Neuronal stem cell (in vitro differentiated cells): ENCODE results near the gene VEZF1.

Source experiments
- DNase-seq: peaks from one replicate; pipeline ENCODE4 v3.0.0-alpha.2; 2013; ENCODE audit warnings: low spot score
- H2AFZ ChIP-seq: one replicate; pipeline ENCODE4 v1.6.1; 2013; ENCODE audit warnings: mild to moderate bottlenecking, low read length, inconsistent platforms
- H2AK5ac ChIP-seq: 2 replicates; pipeline ENCODE4 v1.6.1; 2013; ENCODE audit warnings: low read depth, mild to moderate bottlenecking, inconsistent platforms, low read length, moderate library complexity, mixed read lengths
- H2BK120ac ChIP-seq: 2 replicates; pipeline ENCODE4 v1.6.1; 2013; ENCODE audit warnings: low read depth, mild to moderate bottlenecking, inconsistent platforms, low read length, moderate library complexity, mixed read lengths
- H2BK12ac ChIP-seq: one replicate; pipeline ENCODE4 v1.6.1; 2013; ENCODE audit warnings: low read length, inconsistent platforms
- H2BK15ac ChIP-seq: 2 replicates; pipeline ENCODE4 v1.6.1; 2013; ENCODE audit warnings: mild to moderate bottlenecking, low read length, inconsistent platforms, mixed read lengths
- H2BK5ac ChIP-seq: one replicate; pipeline ENCODE4 v1.6.1; 2013; ENCODE audit warnings: inconsistent platforms, mild to moderate bottlenecking, low read length, moderate library complexity
- H3K14ac ChIP-seq: one replicate; pipeline ENCODE4 v1.6.1; 2013; ENCODE audit warnings: low read length, inconsistent platforms
- H3K18ac ChIP-seq: 2 replicates; pipeline ENCODE4 v1.6.1; 2013; ENCODE audit warnings: low read length, inconsistent platforms
- H3K23ac ChIP-seq: 2 replicates; pipeline ENCODE4 v1.6.1; 2013; ENCODE audit warnings: low read depth, mild to moderate bottlenecking, mixed read lengths, low read length, inconsistent platforms; ENCODE audit not compliant: poor library complexity
- H3K27ac ChIP-seq: replicated peaks from 3 replicates; pipeline ENCODE4 v1.5.1; 2013; ENCODE audit warnings: low read length, inconsistent platforms
- H3K27me3 ChIP-seq, 3 experiments: 2 replicates each; pipeline ENCODE4 v1.6.1; 2013; ENCODE audit warnings: low read length in 3 of 3, mild to moderate bottlenecking in 2 of 3, inconsistent platforms in 1 of 3, low read depth in 1 of 3, mixed read lengths in 1 of 3, moderate library complexity in 1 of 3; ENCODE audit not compliant: control insufficient read depth in 3 of 3, insufficient read depth in 3 of 3
- H3K36me3 ChIP-seq, 2 donors: replicated peaks in 1 of 2; 2 replicates each; pipeline ENCODE4 v1.6.1; 2013; ENCODE audit warnings: low read length in 2 of 2; ENCODE audit not compliant: control insufficient read depth in 2 of 2, insufficient read depth in 2 of 2
- H3K4ac ChIP-seq: 2 replicates; pipeline ENCODE4 v1.6.1; 2013; ENCODE audit warnings: inconsistent platforms, mild to moderate bottlenecking, low read length, moderate library complexity
- H3K4me1 ChIP-seq, 2 donors: 1 replicate in 1 of 2; 2 replicates in 1 of 2; pipeline ENCODE4 v1.6.1; 2013; ENCODE audit warnings: low read length in 2 of 2, low read depth in 1 of 2; ENCODE audit not compliant: control insufficient read depth in 2 of 2, insufficient read depth in 1 of 2
- H3K4me2 ChIP-seq: one replicate; pipeline ENCODE4 v1.6.1; 2013; ENCODE audit warnings: mild to moderate bottlenecking, low read length, inconsistent platforms; ENCODE audit not compliant: insufficient read depth, poor library complexity, severe bottlenecking
- H3K4me3 ChIP-seq, 2 donors: 2 replicates each; pipeline ENCODE4 v1.5.1; 2013; ENCODE audit warnings: low read length in 2 of 2, mild to moderate bottlenecking in 2 of 2, inconsistent platforms in 1 of 2, moderate library complexity in 1 of 2
- H3K79me1 ChIP-seq: one replicate; pipeline ENCODE4 v1.6.1; 2013; ENCODE audit warnings: low read depth, mild to moderate bottlenecking, inconsistent platforms, low read length, moderate library complexity
- H3K9ac ChIP-seq: one replicate; pipeline ENCODE4 v1.6.1; 2013; ENCODE audit warnings: mild to moderate bottlenecking, low read depth, low read length, inconsistent platforms; ENCODE audit not compliant: poor library complexity
- H3K9me3 ChIP-seq, 2 donors: replicated peaks in 1 of 2; 2 replicates each; pipeline versions ENCODE3 to v1.6.1; 2013; ENCODE audit warnings: low read length in 2 of 2, mild to moderate bottlenecking in 2 of 2, inconsistent platforms in 1 of 2, low read depth in 1 of 2, mixed read lengths in 1 of 2, moderate library complexity in 1 of 2; ENCODE audit not compliant: control insufficient read depth in 2 of 2, insufficient read depth in 1 of 2
- H4K8ac ChIP-seq: one replicate; pipeline ENCODE4 v1.6.1; 2013; ENCODE audit warnings: low read depth, mild to moderate bottlenecking, inconsistent platforms, low read length, moderate library complexity
- H4K91ac ChIP-seq: one replicate; pipeline ENCODE4 v1.6.1; 2013; ENCODE audit warnings: low read length, low read depth, mild to moderate bottlenecking, inconsistent platforms; ENCODE audit not compliant: poor library complexity
- WGBS, 2 donors: extraction: QIAGEN DNeasy Blood & Tissue Kit; methylation state at CpG; one replicate each; pipeline ENCODE4 v1.1.7; 2013; ENCODE audit warnings: missing lambda C conversion rate in 2 of 2, mixed read lengths in 1 of 2; ENCODE audit not compliant: insufficient read length in 2 of 2, insufficient replicate concordance in 1 of 2; ENCODE audit errors: extremely low coverage in 2 of 2; 5-methylcytosine and 5-hydroxymethylcytosine counted together

Gene VEZF1

DNA sequence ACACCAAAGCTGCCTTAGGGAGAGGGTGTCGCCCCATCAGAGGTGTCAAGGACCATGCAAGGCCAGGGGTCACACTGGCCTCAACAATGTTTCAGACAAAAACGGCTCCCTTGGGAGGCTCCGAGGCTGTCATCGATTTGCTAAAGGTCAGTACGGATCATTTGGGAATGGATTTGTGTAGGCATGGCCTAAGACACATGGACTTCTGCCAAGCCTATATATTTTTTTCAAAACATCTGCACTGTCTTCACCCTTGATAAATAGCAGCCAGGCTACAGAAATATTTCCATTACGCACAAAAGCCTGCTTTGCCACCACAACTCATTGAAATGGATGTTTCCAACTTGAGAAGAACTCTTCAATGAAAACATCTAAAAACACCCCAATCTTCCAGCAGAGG, 43.1 kb downstream of the VEZF1 start:
- Histone ChIP-seq H3K4me3 (no peak overlapping the region), H3K4ac (no peak overlapping the region)
- WGBS, 2 donors: no CpG with 5 or more reads among the region's 6 CpGs

DNA sequence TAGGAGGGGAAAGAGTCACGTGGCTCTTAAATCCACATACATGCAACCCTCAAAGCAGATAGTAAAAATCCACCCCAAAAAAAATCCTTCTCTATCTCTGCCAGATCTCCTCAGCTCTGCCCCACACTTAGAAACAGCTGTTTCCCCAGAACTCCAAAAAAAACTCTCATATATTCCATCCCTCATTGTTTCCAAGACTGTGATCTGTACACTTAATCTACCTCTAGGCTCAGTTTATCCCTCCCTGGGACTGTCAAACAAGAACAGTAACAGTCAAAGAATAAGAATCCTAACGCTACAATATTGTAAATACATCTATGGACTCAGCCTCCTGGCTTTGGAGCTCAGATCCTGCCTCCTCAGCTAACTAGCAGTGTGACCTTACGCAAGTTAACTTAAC, 44.4 kb downstream of the VEZF1 start:
- Histone ChIP-seq H4K91ac (no peak overlapping the region), H3K9ac (no peak overlapping the region), H2BK12ac (no peak overlapping the region), H3K36me3 (peaks cover 0 to 3% of the 10 kb centered on the region in 2 donors), H3K79me1 (no peaks in the 10 kb centered on the region), H3K4me3 (no peak overlapping the region), H3K4me2 (no peak overlapping the region), H3K27ac (no peak overlapping the region), H2BK120ac (no peak overlapping the region), H3K14ac (no peak overlapping the region), H2BK15ac (no peak overlapping the region), H3K4ac (no peak overlapping the region), H3K23ac (no peak overlapping the region), H4K8ac (no peak overlapping the region), H2AFZ (no peak overlapping the region), H3K9me3 (no peaks in the 10 kb centered on the region), H3K18ac (no peak overlapping the region), H3K4me1 (peaks cover 36 to 49% of the 10 kb centered on the region in 2 donors), H3K27me3 (no peaks in the 10 kb centered on the region), H2AK5ac (no peak overlapping the region), H2BK5ac (no peak overlapping the region)
- DNase-seq: no peak
- no CpG with 5 or more reads among the region's 3 CpGs for WGBS, 2 donors

More for the DNA sequence above, 43.1 kb downstream of the VEZF1 start:
- Histone ChIP-seq H3K79me1 (no peaks in the 10 kb centered on the region), H2BK15ac (no peak overlapping the region), H3K27me3 (no peaks in the 10 kb centered on the region), H3K23ac (no peak overlapping the region), H3K27ac (no peak overlapping the region), H3K9ac (no peak overlapping the region), H2AK5ac (no peak overlapping the region), H3K4me1 (peaks cover 34 to 47% of the 10 kb centered on the region in 2 donors), H3K9me3 (no peaks in the 10 kb centered on the region), H3K14ac (no peak overlapping the region), H2BK12ac (no peak overlapping the region), H4K8ac (no peak overlapping the region), H3K18ac (no peak overlapping the region), H2BK5ac (no peak overlapping the region), H2AFZ (no peak overlapping the region), H3K4me2 (no peak overlapping the region), H2BK120ac (no peak overlapping the region), H3K36me3 (peaks cover 0 to 3% of the 10 kb centered on the region in 2 donors), H4K91ac (no peak overlapping the region)
- DNase-seq: no peak

GRCh38 chr17:57943140-57943539, 44.9 kb downstream of the VEZF1 start:
- Histone ChIP-seq H3K4me1 (peaks cover 34 to 46% of the 10 kb centered on the region in 2 donors), H3K23ac (no peak overlapping the region), H3K9me3 (no peaks in the 10 kb centered on the region), H3K27ac (no peak overlapping the region), H3K4me2 (no peak overlapping the region), H2BK12ac (no peak overlapping the region), H3K79me1 (no peaks in the 10 kb centered on the region), H3K27me3 (no peaks in the 10 kb centered on the region), H3K14ac (no peak overlapping the region), H2AFZ (no peak overlapping the region), H2AK5ac (no peak overlapping the region), H2BK15ac (no peak overlapping the region), H3K36me3 (peaks cover 0 to 3% of the 10 kb centered on the region in 2 donors), H3K18ac (peak overlapping the region; percentile 63), H2BK5ac (no peak overlapping the region), H3K4me3 (no peak overlapping the region), H3K4ac (no peak overlapping the region), H4K91ac (no peak overlapping the region), H3K9ac (no peak overlapping the region), H4K8ac (no peak overlapping the region), H2BK120ac (no peak overlapping the region)
- no peak for DNase-seq
- no CpG with 5 or more reads among the region's 6 CpGs for WGBS, 2 donors

DNA sequence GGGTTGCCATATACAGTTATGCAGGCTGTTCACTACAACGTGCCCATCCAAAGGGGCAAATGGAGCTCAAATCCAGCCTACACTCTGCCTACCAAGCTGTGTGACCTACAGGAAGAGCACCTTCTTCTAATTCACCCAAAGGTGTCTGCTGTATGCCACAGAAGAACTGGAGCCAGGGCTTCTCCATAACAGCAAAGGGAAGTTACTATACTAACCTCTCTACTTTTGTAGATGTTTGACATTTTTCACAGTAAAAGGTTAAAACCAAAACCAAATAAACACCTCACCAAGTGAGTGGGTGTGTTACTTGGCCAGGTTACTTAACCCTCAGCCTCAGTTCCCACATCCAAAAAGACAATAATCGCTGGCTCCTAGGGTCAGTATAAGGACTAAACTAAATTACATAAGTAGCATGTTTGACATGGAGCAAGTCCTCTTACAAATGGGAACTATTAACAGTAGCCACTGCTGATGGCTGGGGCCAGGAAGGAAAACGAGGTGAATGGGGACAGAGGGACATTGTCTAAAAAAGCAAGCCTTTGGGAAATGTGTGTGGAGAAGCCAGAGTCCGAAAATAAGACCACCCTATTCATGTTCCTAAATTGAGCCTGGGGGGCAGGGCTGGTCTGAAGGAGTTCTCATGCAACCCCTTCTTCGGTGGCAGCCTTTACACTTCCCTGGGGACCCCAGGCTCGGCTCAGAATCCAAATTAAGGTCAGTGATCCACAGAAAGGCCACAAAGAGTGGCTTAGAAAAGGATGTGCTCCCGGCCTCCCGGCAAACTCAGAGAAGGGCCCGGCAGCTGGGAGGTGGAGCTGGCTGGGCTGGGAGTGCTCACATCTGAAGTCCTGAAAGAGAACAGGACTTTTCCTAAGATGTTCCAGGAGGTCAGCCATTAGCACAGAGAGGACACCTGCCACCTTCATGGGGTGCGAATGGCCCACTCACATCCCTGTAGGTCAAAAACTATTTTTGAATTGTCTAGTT, 46.4 kb downstream of the VEZF1 start:
- no peak overlapping the region for H2AK5ac ChIP-seq
- H3K4ac ChIP-seq: no peak overlapping the region
- no peak overlapping the region for H2BK12ac ChIP-seq
- no peak overlapping the region for H4K8ac ChIP-seq
- H2BK120ac ChIP-seq: no peak overlapping the region
- H2BK5ac ChIP-seq: no peak overlapping the region
- no peak overlapping the region for H3K27ac ChIP-seq
- H3K27me3 ChIP-seq: no peaks in the 10 kb centered on the region
- H3K14ac ChIP-seq: no peak overlapping the region
- H3K9me3 ChIP-seq: no peaks in the 10 kb centered on the region
- no peak overlapping the region for H3K9ac ChIP-seq
- H3K4me3 ChIP-seq: no peak overlapping the region
- no peak overlapping the region for H4K91ac ChIP-seq
- H2BK15ac ChIP-seq: no peak overlapping the region
- no peak overlapping the region for H3K23ac ChIP-seq
- WGBS, 2 donors: no CpG with 5 or more reads among the region's 10 CpGs
- H3K4me1 ChIP-seq: peaks cover 36 to 51% of the 10 kb centered on the region in 2 donors
- H2AFZ ChIP-seq: no peak overlapping the region
- no peaks in the 10 kb centered on the region for H3K79me1 ChIP-seq
- DNase-seq: no peak
- no peak overlapping the region for H3K18ac ChIP-seq
- no peak overlapping the region for H3K4me2 ChIP-seq
- peaks cover 0 to 3% of the 10 kb centered on the region in 2 donors for H3K36me3 ChIP-seq
